Measurements from ENCODE around the gene SASS6.

Gene SASS6

DNA sequence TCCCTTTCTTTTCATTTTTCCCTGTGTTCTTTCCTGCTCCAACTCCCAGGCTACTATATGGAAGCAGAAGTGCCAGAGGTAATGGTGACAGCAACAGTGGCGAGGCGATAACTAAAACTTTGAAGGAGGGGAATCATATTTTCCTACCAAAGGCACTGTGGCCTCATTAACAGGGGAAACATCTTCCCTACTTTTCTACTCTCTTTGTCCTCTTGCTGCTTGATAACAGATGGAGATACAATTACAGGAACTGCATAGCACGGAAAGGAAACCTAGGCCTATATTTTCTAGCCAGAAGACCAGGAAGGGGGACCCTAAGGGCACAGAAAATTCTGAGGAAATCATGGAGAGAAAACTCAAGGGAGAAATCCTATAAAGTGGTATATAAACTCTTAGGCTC is 42.3 kb downstream of the SASS6 start:
- no peak for TF ChIP-seq TCF4 (CRISPR knock-in tag; IDR thresholded peaks at IDR 0.05; ENCODE audit: borderline replicate concordance)
- TF ChIP-seq GLIS3 (CRISPR knock-in tag; IDR thresholded peaks at IDR 0.05): no peak
- TF ChIP-seq, protein P1, sequence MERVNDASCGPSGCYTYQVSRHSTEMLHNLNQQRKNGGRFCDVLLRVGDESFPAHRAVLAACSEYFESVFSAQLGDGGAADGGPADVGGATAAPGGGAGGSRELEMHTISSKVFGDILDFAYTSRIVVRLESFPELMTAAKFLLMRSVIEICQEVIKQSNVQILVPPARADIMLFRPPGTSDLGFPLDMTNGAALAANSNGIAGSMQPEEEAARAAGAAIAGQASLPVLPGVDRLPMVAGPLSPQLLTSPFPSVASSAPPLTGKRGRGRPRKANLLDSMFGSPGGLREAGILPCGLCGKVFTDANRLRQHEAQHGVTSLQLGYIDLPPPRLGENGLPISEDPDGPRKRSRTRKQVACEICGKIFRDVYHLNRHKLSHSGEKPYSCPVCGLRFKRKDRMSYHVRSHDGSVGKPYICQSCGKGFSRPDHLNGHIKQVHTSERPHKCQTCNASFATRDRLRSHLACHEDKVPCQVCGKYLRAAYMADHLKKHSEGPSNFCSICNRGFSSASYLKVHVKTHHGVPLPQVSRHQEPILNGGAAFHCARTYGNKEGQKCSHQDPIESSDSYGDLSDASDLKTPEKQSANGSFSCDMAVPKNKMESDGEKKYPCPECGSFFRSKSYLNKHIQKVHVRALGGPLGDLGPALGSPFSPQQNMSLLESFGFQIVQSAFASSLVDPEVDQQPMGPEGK (CRISPR knock-in tag; IDR thresholded peaks at IDR 0.05; ENCODE audit: borderline replicate concordance): no peak
- TF ChIP-seq POU6F1 (CRISPR knock-in tag; IDR thresholded peaks at IDR 0.05; ENCODE audit: borderline replicate concordance, low read depth): no peak
- TF ChIP-seq, protein P2, sequence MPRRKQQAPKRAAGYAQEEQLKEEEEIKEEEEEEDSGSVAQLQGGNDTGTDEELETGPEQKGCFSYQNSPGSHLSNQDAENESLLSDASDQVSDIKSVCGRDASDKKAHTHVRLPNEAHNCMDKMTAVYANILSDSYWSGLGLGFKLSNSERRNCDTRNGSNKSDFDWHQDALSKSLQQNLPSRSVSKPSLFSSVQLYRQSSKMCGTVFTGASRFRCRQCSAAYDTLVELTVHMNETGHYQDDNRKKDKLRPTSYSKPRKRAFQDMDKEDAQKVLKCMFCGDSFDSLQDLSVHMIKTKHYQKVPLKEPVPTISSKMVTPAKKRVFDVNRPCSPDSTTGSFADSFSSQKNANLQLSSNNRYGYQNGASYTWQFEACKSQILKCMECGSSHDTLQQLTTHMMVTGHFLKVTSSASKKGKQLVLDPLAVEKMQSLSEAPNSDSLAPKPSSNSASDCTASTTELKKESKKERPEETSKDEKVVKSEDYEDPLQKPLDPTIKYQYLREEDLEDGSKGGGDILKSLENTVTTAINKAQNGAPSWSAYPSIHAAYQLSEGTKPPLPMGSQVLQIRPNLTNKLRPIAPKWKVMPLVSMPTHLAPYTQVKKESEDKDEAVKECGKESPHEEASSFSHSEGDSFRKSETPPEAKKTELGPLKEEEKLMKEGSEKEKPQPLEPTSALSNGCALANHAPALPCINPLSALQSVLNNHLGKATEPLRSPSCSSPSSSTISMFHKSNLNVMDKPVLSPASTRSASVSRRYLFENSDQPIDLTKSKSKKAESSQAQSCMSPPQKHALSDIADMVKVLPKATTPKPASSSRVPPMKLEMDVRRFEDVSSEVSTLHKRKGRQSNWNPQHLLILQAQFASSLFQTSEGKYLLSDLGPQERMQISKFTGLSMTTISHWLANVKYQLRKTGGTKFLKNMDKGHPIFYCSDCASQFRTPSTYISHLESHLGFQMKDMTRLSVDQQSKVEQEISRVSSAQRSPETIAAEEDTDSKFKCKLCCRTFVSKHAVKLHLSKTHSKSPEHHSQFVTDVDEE (CRISPR knock-in tag; IDR thresholded peaks at IDR 0.05): no peak
- no peak for TF ChIP-seq ZNF565 (CRISPR knock-in tag; conservative IDR thresholded peaks at IDR 0.05; ENCODE audit: low read depth)
- no peak for TF ChIP-seq BACH2 (CRISPR knock-in tag; IDR thresholded peaks at IDR 0.05; ENCODE audit: borderline replicate concordance)
- TF ChIP-seq ZNF70 (CRISPR knock-in tag; IDR thresholded peaks at IDR 0.05): no peak
- TF ChIP-seq ZFP30 (CRISPR knock-in tag; IDR thresholded peaks at IDR 0.05): no peak
- TF ChIP-seq TOX (CRISPR knock-in tag; IDR thresholded peaks at IDR 0.05; ENCODE audit: borderline replicate concordance): no peak
- TF ChIP-seq PPARA (CRISPR knock-in tag; IDR thresholded peaks at IDR 0.05; ENCODE audit: borderline replicate concordance): no peak
- TF ChIP-seq SNAI2 (CRISPR knock-in tag; IDR thresholded peaks at IDR 0.05): no peak
- TF ChIP-seq ZC3H10 (CRISPR knock-in tag; IDR thresholded peaks at IDR 0.05): no peak
- TF ChIP-seq ARNTL (CRISPR knock-in tag; IDR thresholded peaks at IDR 0.05; ENCODE audit: borderline replicate concordance, low read depth): no peak
- TF ChIP-seq ZFP3 (CRISPR knock-in tag; IDR thresholded peaks at IDR 0.05): no peak
- TF ChIP-seq ISL1 (CRISPR knock-in tag; IDR thresholded peaks at IDR 0.05): no peak
- no peak for TF ChIP-seq OSR1 (CRISPR knock-in tag; IDR thresholded peaks at IDR 0.05)
- no peak for TF ChIP-seq ESRRG (CRISPR knock-in tag; IDR thresholded peaks at IDR 0.05)
- no peak for TF ChIP-seq ZNF8 (CRISPR knock-in tag; IDR thresholded peaks at IDR 0.05)
- TF ChIP-seq, protein P3, sequence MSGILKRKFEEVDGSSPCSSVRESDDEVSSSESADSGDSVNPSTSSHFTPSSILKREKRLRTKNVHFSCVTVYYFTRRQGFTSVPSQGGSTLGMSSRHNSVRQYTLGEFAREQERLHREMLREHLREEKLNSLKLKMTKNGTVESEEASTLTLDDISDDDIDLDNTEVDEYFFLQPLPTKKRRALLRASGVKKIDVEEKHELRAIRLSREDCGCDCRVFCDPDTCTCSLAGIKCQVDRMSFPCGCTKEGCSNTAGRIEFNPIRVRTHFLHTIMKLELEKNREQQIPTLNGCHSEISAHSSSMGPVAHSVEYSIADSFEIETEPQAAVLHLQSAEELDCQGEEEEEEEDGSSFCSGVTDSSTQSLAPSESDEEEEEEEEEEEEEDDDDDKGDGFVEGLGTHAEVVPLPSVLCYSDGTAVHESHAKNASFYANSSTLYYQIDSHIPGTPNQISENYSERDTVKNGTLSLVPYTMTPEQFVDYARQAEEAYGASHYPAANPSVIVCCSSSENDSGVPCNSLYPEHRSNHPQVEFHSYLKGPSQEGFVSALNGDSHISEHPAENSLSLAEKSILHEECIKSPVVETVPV (CRISPR knock-in tag; IDR thresholded peaks at IDR 0.05): no peak
- ATAC-seq: no peak

- no peak for ATAC-seq
- TF ChIP-seq, protein P4, sequence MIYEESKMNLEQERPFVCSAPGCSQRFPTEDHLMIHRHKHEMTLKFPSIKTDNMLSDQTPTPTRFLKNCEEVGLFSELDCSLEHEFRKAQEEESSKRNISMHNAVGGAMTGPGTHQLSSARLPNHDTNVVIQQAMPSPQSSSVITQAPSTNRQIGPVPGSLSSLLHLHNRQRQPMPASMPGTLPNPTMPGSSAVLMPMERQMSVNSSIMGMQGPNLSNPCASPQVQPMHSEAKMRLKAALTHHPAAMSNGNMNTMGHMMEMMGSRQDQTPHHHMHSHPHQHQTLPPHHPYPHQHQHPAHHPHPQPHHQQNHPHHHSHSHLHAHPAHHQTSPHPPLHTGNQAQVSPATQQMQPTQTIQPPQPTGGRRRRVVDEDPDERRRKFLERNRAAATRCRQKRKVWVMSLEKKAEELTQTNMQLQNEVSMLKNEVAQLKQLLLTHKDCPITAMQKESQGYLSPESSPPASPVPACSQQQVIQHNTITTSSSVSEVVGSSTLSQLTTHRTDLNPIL (CRISPR knock-in tag; IDR thresholded peaks at IDR 0.05; ENCODE audit: low read depth): no peak
- no peak for TF ChIP-seq ZFP3 (CRISPR knock-in tag; IDR thresholded peaks at IDR 0.05)
- no peak for TF ChIP-seq RARB (CRISPR knock-in tag; IDR thresholded peaks at IDR 0.05)
- TF ChIP-seq, protein P3 (CRISPR knock-in tag; IDR thresholded peaks at IDR 0.05): no peak
- TF ChIP-seq ZFP30 (CRISPR knock-in tag; IDR thresholded peaks at IDR 0.05): no peak
- no peak for TF ChIP-seq CSDC2 (CRISPR knock-in tag; IDR thresholded peaks at IDR 0.05)
- no peak for TF ChIP-seq ZC3H10 (CRISPR knock-in tag; IDR thresholded peaks at IDR 0.05)
- TF ChIP-seq TCF4 (CRISPR knock-in tag; IDR thresholded peaks at IDR 0.05; ENCODE audit: borderline replicate concordance): no peak
- TF ChIP-seq PPARA (CRISPR knock-in tag; IDR thresholded peaks at IDR 0.05; ENCODE audit: borderline replicate concordance): no peak
- TF ChIP-seq ZNF70 (CRISPR knock-in tag; IDR thresholded peaks at IDR 0.05): no peak
- TF ChIP-seq TOX (CRISPR knock-in tag; IDR thresholded peaks at IDR 0.05; ENCODE audit: borderline replicate concordance): no peak
- no peak for TF ChIP-seq ZNF8 (CRISPR knock-in tag; IDR thresholded peaks at IDR 0.05)
- TF ChIP-seq, protein P2 (CRISPR knock-in tag; IDR thresholded peaks at IDR 0.05): no peak
- no peak for TF ChIP-seq SNAI2 (CRISPR knock-in tag; IDR thresholded peaks at IDR 0.05)
- TF ChIP-seq ISL1 (CRISPR knock-in tag; IDR thresholded peaks at IDR 0.05): no peak
- TF ChIP-seq OSR1 (CRISPR knock-in tag; IDR thresholded peaks at IDR 0.05): no peak
- TF ChIP-seq ZNF565 (CRISPR knock-in tag; conservative IDR thresholded peaks at IDR 0.05; ENCODE audit: low read depth): no peak
- TF ChIP-seq BACH2 (CRISPR knock-in tag; IDR thresholded peaks at IDR 0.05; ENCODE audit: borderline replicate concordance): no peak
- no peak for TF ChIP-seq POU6F1 (CRISPR knock-in tag; IDR thresholded peaks at IDR 0.05; ENCODE audit: borderline replicate concordance, low read depth)
These were observed 43.6 kb downstream of the SASS6 start for GRCh38 chr1:100089082-100089481.
